EH (cell line): Measurements from ENCODE around the gene RBM20.
"Not testable (repeated sequence)": the region's sequence is repeated elsewhere in the genome, so short reads cannot be mapped to it uniquely, and the experiment has no call there.

Experiments used
- DNase-seq: peaks from one replicate; pipeline ENCODE4 v3.0.0-alpha.2; 2015; ENCODE audit warnings: low read depth

RBM20 gene

GRCh38 chr10:110625951-110626855, 17.9 kb upstream of the RBM20 start:
- no peak for DNase-seq

GRCh38 chr10:110628161-110628560, 16.0 kb upstream of the RBM20 start:
- no peak for DNase-seq

- DNase-seq, result peak; percentile 88
These were observed 14.4 kb upstream of the RBM20 start for GRCh38 chr10:110629680-110630191.

- no peak for DNase-seq
These were observed 12.2 kb upstream of the RBM20 start for GRCh38 chr10:110631934-110632333.

- peak; percentile 31 for DNase-seq
These were observed 11.4 kb upstream of the RBM20 start for GRCh38 chr10:110632591-110633215.

GRCh38 chr10:110634527-110635209, 9.5 kb upstream of the RBM20 start:
- DNase-seq, result peak; percentile 24

GRCh38 chr10:110636572-110636931, 7.6 kb upstream of the RBM20 start:
- no peak for DNase-seq

- peak; percentile 22 for DNase-seq
These were observed 7.1 kb upstream of the RBM20 start for GRCh38 chr10:110636932-110637557.

- peak; percentile 26 for DNase-seq
These were observed 6.5 kb upstream of the RBM20 start for GRCh38 chr10:110637558-110638053.

- DNase-seq, result no peak
These were observed 5.8 kb upstream of the RBM20 start for GRCh38 chr10:110638319-110638718.

GRCh38 chr10:110639046-110639445, 5.1 kb upstream of the RBM20 start:
- peak; percentile 11 for DNase-seq

- DNase-seq, result not testable (repeated sequence)
These were observed 4.3 kb upstream of the RBM20 start for GRCh38 chr10:110639858-110640257.

- peak; percentile 25 for DNase-seq
These were observed 2.9 kb upstream of the RBM20 start for GRCh38 chr10:110641256-110641655.

GRCh38 chr10:110642204-110643034, 1.7 kb upstream of the RBM20 start:
- peak; percentile 9 for DNase-seq

GRCh38 chr10:110643035-110643652, 992 bp upstream of the RBM20 start:
- DNase-seq, result peak; percentile 35

GRCh38 chr10:110644598-110645462, 694 bp downstream of the RBM20 start:
- DNase-seq, result no peak

GRCh38 chr10:110646417-110647135, 2.4 kb downstream of the RBM20 start:
- DNase-seq, result no peak

- DNase-seq, result no peak
These were observed 2.9 kb downstream of the RBM20 start for GRCh38 chr10:110647136-110647430.

- peak; percentile 41 for DNase-seq
These were observed 4.7 kb downstream of the RBM20 start for GRCh38 chr10:110648692-110649346.
